Keratinocyte (primary cell): ENCODE measurements around the gene RALGPS2. TPM values are rescaled to one million over a fixed set of nuclear protein-coding genes. Genes with fewer than 3 reads are reported as not detected.

Source experiments
- DNase-seq: peaks from one replicate; pipeline ENCODE4 v3.0.0-alpha.2; 2011; ENCODE audit warnings: low read depth, missing footprints, low spot score
- FAIRE-seq: peaks from 2 replicates; lab custom pipeline; 2011; peaks lifted over from hg19 to GRCh38; lab: Jason Lieb, UNC
- H2AFZ ChIP-seq: 2 replicates; pipeline ENCODE4 v1.6.0; 2012; ENCODE audit warnings: low read length, control low read depth, inconsistent platforms; ENCODE audit not compliant: control insufficient read depth
- H3K27ac ChIP-seq: 2 replicates; pipeline ENCODE4 v1.5.1; 2011; ENCODE audit warnings: low read length; ENCODE audit not compliant: control insufficient read depth, insufficient read depth
- H3K27me3 ChIP-seq: 3 replicates; pipeline ENCODE4 v1.6.0; 2011; ENCODE audit warnings: low read length; ENCODE audit not compliant: control insufficient read depth, insufficient read depth; ENCODE audit errors: extremely low read depth
- H3K36me3 ChIP-seq, 2 experiments: 2 replicates in 1 of 2; 3 replicates in 1 of 2; pipeline ENCODE4 v1.5.1; 2011; ENCODE audit warnings: low read length in 2 of 2, mild to moderate bottlenecking in 1 of 2; ENCODE audit not compliant: control insufficient read depth in 2 of 2, insufficient read depth in 2 of 2; ENCODE audit errors: extremely low read depth in 1 of 2
- H3K4me1 ChIP-seq: 3 replicates; pipeline ENCODE4 v1.5.1; 2011; ENCODE audit warnings: low read length; ENCODE audit not compliant: control insufficient read depth, insufficient read depth; ENCODE audit errors: extremely low read depth
- H3K4me2 ChIP-seq: 3 replicates; pipeline ENCODE4 v1.6.0; 2011; ENCODE audit warnings: low read depth, low read length; ENCODE audit not compliant: control insufficient read depth, insufficient read depth; ENCODE audit errors: extremely low read depth
- H3K4me3 ChIP-seq, 3 experiments: fragments of 200-600 bp in 1 of 3; sonication (generic) in 1 of 3; 2 replicates in 2 of 3; 3 replicates in 1 of 3; pipeline ENCODE4 v1.5.1; 2011 to 2016; ENCODE audit warnings: low read length in 3 of 3, mild to moderate bottlenecking in 3 of 3, control low read depth in 2 of 3, inconsistent platforms in 1 of 3, low read depth in 1 of 3, mixed read lengths in 1 of 3, mixed run types in 1 of 3, moderate library complexity in 1 of 3; ENCODE audit not compliant: control insufficient read depth in 2 of 3, insufficient read depth in 2 of 3; ENCODE audit errors: extremely low read depth in 1 of 3
- H3K79me2 ChIP-seq: 2 replicates; pipeline ENCODE4 v1.6.0; 2012; ENCODE audit warnings: low read length; ENCODE audit not compliant: control insufficient read depth, insufficient read depth
- H3K9ac ChIP-seq: 3 replicates; pipeline ENCODE4 v1.6.0; 2011; ENCODE audit warnings: low read length; ENCODE audit not compliant: control insufficient read depth, insufficient read depth; ENCODE audit errors: extremely low read depth
- H3K9me1 ChIP-seq: 3 replicates; pipeline ENCODE4 v1.6.0; 2011; ENCODE audit warnings: low read length; ENCODE audit not compliant: control insufficient read depth, insufficient read depth; ENCODE audit errors: extremely low read depth
- H3K9me3 ChIP-seq: 2 replicates; pipeline ENCODE4 v1.5.1; 2012; ENCODE audit warnings: low read depth, low read length; ENCODE audit not compliant: control insufficient read depth
- H4K20me1 ChIP-seq: 3 replicates; pipeline ENCODE4 v1.6.0; 2011; ENCODE audit warnings: low read length; ENCODE audit not compliant: control insufficient read depth, insufficient read depth; ENCODE audit errors: extremely low read depth
- EZH2 ChIP-seq: IDR thresholded peaks from one replicate; pipeline ENCODE4 v1.6.1; 2012; ENCODE audit warnings: inconsistent platforms, mild to moderate bottlenecking, low read length, moderate library complexity
- dilution Hi-C: fragments of 300-500 bp; cut with MboI; formaldehyde crosslinking; loops from one replicate; pipeline ENCODE4 v1.7.0; 2020; ENCODE audit warnings: low sequenced_read_pairs; ENCODE audit not compliant: extremely low pct_ligation_motif_present
- polyA plus RNA-seq, 5 experiments: library from polyadenylated mRNA; depleted of rRNA in 3 of 5; stranded (reverse) in 3 of 5; stranded (forward) in 1 of 5; unstranded in 1 of 5; fragments of >200 nt; gene quantifications; 1 replicate in 1 of 5; 2 replicates in 3 of 5; 3 replicates in 1 of 5; pipeline versions ENCODE4 v1.2.1 to v1.2.3, GENCODE V29; 2011 to 2012; ENCODE audit warnings: missing spikeins in 2 of 5, low read depth in 1 of 5, low replicate concordance in 1 of 5
- TF ChIP-seq, protein P1 (sequence below), 3 experiments: IDR thresholded peaks in 1 of 3; conservative IDR thresholded peaks in 1 of 3; optimal IDR thresholded peaks in 1 of 3; 2 replicates in 2 of 3; 3 replicates in 1 of 3; pipeline versions ENCODE3 to v1.5.1; 2011; ENCODE audit warnings: low read length in 3 of 3, mild to moderate bottlenecking in 3 of 3, moderate library complexity in 2 of 3, control low read depth in 1 of 3, inconsistent platforms in 1 of 3; ENCODE audit not compliant: insufficient read depth in 2 of 3; ENCODE audit errors: extremely low read depth in 1 of 3

RALGPS2 gene
- polyA plus RNA-seq, 1 donor (not counting 4 experiments of a cell fraction or from before 2014, with no cell fraction given) = 14.8 TPM

DNA sequence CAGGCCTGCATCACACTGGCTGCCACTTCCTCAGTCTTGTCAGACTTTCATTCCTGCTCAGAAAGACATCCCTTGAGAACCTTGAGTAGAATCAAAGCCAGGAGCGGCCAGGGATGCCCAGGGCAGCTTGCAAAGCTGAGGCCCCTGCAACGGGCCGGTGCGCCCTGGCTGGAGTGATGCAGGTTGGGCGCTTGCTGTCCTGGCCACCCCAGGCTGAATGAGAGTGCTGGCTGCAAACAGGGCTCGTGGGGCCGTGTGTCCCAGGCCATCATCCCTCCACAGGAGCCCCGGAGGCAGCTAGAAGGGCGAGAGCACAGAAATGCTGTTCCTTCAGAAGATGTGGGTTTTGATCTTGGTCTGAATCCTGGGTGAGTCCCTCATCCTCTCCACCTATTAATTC, 233.4 kb downstream of the RALGPS2 start:
- Histone ChIP-seq H3K9me3 (no peaks in the 10 kb centered on the region), H3K36me3 (no peaks in the 10 kb centered on the region), H3K27ac (no peak overlapping the region), H3K4me3 (no peak overlapping the region), H3K4me2 (no peak overlapping the region), H3K79me2 (no peaks in the 10 kb centered on the region), H4K20me1 (no peaks in the 10 kb centered on the region), H3K4me1 (no peaks in the 10 kb centered on the region), H3K9ac (no peak overlapping the region), H2AFZ (no peak overlapping the region), H3K9me1 (no peaks in the 10 kb centered on the region), H3K27me3 (peaks cover 7% of the 10 kb centered on the region)
- DNase-seq (no peak), FAIRE-seq (no peak)
- TF ChIP-seq, protein P1, sequence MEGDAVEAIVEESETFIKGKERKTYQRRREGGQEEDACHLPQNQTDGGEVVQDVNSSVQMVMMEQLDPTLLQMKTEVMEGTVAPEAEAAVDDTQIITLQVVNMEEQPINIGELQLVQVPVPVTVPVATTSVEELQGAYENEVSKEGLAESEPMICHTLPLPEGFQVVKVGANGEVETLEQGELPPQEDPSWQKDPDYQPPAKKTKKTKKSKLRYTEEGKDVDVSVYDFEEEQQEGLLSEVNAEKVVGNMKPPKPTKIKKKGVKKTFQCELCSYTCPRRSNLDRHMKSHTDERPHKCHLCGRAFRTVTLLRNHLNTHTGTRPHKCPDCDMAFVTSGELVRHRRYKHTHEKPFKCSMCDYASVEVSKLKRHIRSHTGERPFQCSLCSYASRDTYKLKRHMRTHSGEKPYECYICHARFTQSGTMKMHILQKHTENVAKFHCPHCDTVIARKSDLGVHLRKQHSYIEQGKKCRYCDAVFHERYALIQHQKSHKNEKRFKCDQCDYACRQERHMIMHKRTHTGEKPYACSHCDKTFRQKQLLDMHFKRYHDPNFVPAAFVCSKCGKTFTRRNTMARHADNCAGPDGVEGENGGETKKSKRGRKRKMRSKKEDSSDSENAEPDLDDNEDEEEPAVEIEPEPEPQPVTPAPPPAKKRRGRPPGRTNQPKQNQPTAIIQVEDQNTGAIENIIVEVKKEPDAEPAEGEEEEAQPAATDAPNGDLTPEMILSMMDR (optimal IDR thresholded peaks at IDR 0.05 in 1 of 3, IDR thresholded peaks at IDR 0.05 in 1 of 3, conservative IDR thresholded peaks at IDR 0.05 in 1 of 3; ENCODE audit: extremely low read depth in 1 of 3, insufficient read depth in 2 of 3, low read length in 3 of 3) = no peak
- no peak for TF ChIP-seq EZH2
- dilution Hi-C loops = no loop called here

DNA sequence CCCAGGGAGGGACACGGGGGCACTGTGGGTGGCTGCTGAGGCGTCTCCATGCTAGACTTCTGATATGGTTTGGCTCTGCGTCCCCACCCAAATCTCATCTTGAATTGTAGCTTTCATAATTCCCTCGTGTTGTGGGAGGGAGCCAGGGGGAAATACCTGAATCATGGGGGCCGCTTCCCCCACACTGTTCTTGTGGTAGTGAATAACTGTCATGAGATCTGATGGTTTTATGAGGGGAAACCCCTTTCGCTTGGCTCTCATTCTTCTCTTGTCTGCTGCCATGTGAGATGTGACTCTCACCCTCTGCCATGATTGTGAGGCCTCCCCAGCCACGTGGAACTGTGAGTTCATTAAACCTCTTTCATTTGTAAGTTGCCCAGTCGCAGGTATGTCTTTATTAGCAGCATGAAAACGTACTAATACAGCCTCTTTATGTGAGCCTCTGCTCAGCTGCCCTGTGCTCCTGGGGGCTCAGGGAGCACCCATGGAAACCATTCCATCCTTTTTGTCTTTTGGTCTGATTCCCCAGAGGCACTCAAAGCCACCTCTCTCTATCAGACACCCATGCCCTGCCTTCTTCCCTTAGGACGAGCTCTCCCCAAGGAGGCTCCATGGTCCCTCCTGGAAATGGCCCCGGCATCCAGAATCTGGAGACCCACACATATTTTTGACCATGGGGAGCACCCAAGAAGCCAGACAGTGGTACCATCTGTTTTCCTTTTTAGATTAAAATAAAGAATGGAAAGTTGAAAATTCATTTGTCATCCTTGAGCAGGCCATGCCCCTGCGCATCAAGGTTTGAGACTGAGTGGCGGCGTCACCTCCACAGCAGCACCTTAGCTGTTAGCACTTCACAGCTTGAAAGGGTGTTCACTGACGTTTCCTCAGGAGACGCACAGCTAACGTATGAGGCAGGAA, 234.8 kb downstream of the RALGPS2 start:
- H3K79me2 ChIP-seq = no peaks in the 10 kb centered on the region
- H3K4me1 ChIP-seq = no peaks in the 10 kb centered on the region
- no peaks in the 10 kb centered on the region for H3K9me3 ChIP-seq
- H3K27me3 ChIP-seq = no peaks in the 10 kb centered on the region
- no peaks in the 10 kb centered on the region for H3K36me3 ChIP-seq
- H4K20me1 ChIP-seq = no peaks in the 10 kb centered on the region
- no peak overlapping the region for H3K4me3 ChIP-seq
- TF ChIP-seq, protein P1 (optimal IDR thresholded peaks at IDR 0.05 in 1 of 3, IDR thresholded peaks at IDR 0.05 in 1 of 3, conservative IDR thresholded peaks at IDR 0.05 in 1 of 3; ENCODE audit: extremely low read depth in 1 of 3, insufficient read depth in 2 of 3, low read length in 3 of 3) = no peak
- no peak for TF ChIP-seq EZH2
- DNase-seq = no peak
- H3K9ac ChIP-seq = no peak overlapping the region
- H3K27ac ChIP-seq = no peak overlapping the region
- FAIRE-seq = no peak
- H2AFZ ChIP-seq = no peak overlapping the region
- dilution Hi-C loops = no loop called here
- no peak overlapping the region for H3K4me2 ChIP-seq
- no peaks in the 10 kb centered on the region for H3K9me1 ChIP-seq
